22Rv1 (cell line): ENCODE results near the gene PNPLA5.

Experiments
- CTCF ChIP-seq: fragments of 450-650 bp; IDR thresholded peaks from 2 replicates; pipeline ENCODE4 v1.5.1; 2017; ENCODE audit warnings: mild to moderate bottlenecking
- ZFX ChIP-seq: fragments of 450-650 bp; IDR thresholded peaks from 2 replicates; pipeline ENCODE4 v1.6.1; 2017; ENCODE audit warnings: antibody characterized with exemption, borderline replicate concordance

GRCh38 chr22:43841742-43842141, 50.1 kb downstream of the PNPLA5 start:
- TF ChIP-seq CTCF (no peak), ZFX (no peak)
